CD4-positive, alpha-beta T cell (primary cell): ENCODE measurements around the gene RADIL. TPM values are rescaled to one million over a fixed set of nuclear protein-coding genes. Genes with fewer than 3 reads are reported as not detected.

ENCODE experiments used
- ATAC-seq: fragments of 200-7000 bp; cut with Tn5 transposase; one replicate; pipeline ENCODE4 v1.10.0; 2022; ENCODE audit warnings: mild to moderate bottlenecking; ENCODE audit not compliant: poor library complexity
- CTCF ChIA-PET: fragments of 350-600 bp; sonication (Branson Sonifier 250); formaldehyde crosslinking; loops from one replicate; lab custom pipeline; 2021; ENCODE audit warnings: antibody characterized with exemption, inconsistent platforms; lab: Charles Lee
- POLR2A ChIA-PET: fragments of 350-600 bp; sonication (Branson Sonifier 250); formaldehyde crosslinking; loops from one replicate; lab custom pipeline; 2021; ENCODE audit warnings: antibody characterized with exemption, inconsistent platforms; lab: Charles Lee
- DNase-seq, 14 experiments: peaks; one replicate each; pipeline ENCODE4 v3.0.0-alpha.2; 2013 to 2020; ENCODE audit warnings: mixed read lengths in 2 of 14
- H3K27ac ChIP-seq, 2 donors: one replicate each; pipeline versions ENCODE4 v1.5.1 to v1.7.0; 2013; ENCODE audit warnings: low read length in 2 of 2, low read depth in 1 of 2, mild to moderate bottlenecking in 1 of 2
- H3K27me3 ChIP-seq, 2 experiments: 1 replicate in 1 of 2; 2 replicates in 1 of 2; pipeline versions ENCODE4 v1.6.1 to v1.7.0; 2013; ENCODE audit warnings: low read length in 2 of 2, control low read depth in 1 of 2, mild to moderate bottlenecking in 1 of 2, moderate library complexity in 1 of 2; ENCODE audit not compliant: insufficient read depth in 2 of 2, control insufficient read depth in 1 of 2
- H3K36me3 ChIP-seq: one replicate; pipeline ENCODE4 v1.6.1; 2013; ENCODE audit warnings: low read length, control low read depth; ENCODE audit not compliant: insufficient read depth
- H3K4me1 ChIP-seq: one replicate; pipeline ENCODE4 v1.6.1; 2013; ENCODE audit warnings: low read length, control low read depth; ENCODE audit not compliant: insufficient read depth
- H3K4me3 ChIP-seq: one replicate; pipeline ENCODE4 v1.5.1; 2013; ENCODE audit warnings: mild to moderate bottlenecking, low read length, moderate library complexity
- H3K9me3 ChIP-seq, 2 experiments: 1 replicate in 1 of 2; 2 replicates in 1 of 2; pipeline versions ENCODE4 v1.6.1 to v1.7.0; 2013; ENCODE audit warnings: low read length in 2 of 2, mild to moderate bottlenecking in 2 of 2, control low read depth in 1 of 2, moderate library complexity in 1 of 2; ENCODE audit not compliant: control insufficient read depth in 1 of 2, insufficient read depth in 1 of 2
- H3K27ac Mint-ChIP-seq: one replicate; pipeline ENCODE4 v1.8.0; 2020; ENCODE audit warnings: mixed read lengths
- H3K27me3 Mint-ChIP-seq: one replicate; pipeline ENCODE4 v1.8.0; 2021; ENCODE audit warnings: mixed read lengths
- H3K36me3 Mint-ChIP-seq: one replicate; pipeline ENCODE4 v1.8.0; 2021; ENCODE audit warnings: low read depth, mixed read lengths
- H3K4me1 Mint-ChIP-seq: one replicate; pipeline ENCODE4 v1.8.0; 2021; ENCODE audit warnings: low read depth, mixed read lengths
- H3K4me3 Mint-ChIP-seq: one replicate; pipeline ENCODE4 v1.8.0; 2020; ENCODE audit warnings: mild to moderate bottlenecking, mixed read lengths
- H3K9me3 Mint-ChIP-seq: one replicate; pipeline ENCODE4 v1.8.0; 2020; ENCODE audit warnings: mixed read lengths
- intact Hi-C, 2 experiments: fragments of 100-400 bp; cut with DNase I in 1 of 2; cut with micrococcal nuclease in 1 of 2; formaldehyde crosslinking; loops; one replicate each; pipeline versions ENCODE4 v1.15.1 to v1.9.0; 2023 to 2025; cut with DNase I, micrococcal nuclease
- total RNA-seq, 174 experiments: library from RNA in 2 of 174; stranded (reverse) in 2 of 174; gene quantifications; one replicate each; pipeline ENCODE4 v1.2.3 and lab custom pipeline; 2021 to 2026
- TF ChIP-seq, protein P1 (sequence below): fragments of 200-600 bp; IDR thresholded peaks from one replicate; pipeline ENCODE4 v1.8.0; 2022; ENCODE audit warnings: antibody characterized with exemption, mild to moderate bottlenecking

RADIL gene
- total RNA-seq, 2 experiments from 2014 or later: not detected

- CTCF ChIA-PET: no interaction called here
- Mint-ChIP-seq H3K27me3 (no peaks in the 10 kb centered on the region), H3K27ac (no peak overlapping the region), H3K4me1 (no peaks in the 10 kb centered on the region), H3K9me3 (no peaks in the 10 kb centered on the region), H3K4me3 (no peak overlapping the region), H3K36me3 (peaks cover 39% of the 10 kb centered on the region)
- Histone ChIP-seq H3K36me3 (peaks cover 87% of the 10 kb centered on the region), H3K27me3 (no peaks in the 10 kb centered on the region), H3K9me3 (no peaks in the 10 kb centered on the region), H3K4me1 (peaks cover 12% of the 10 kb centered on the region), H3K4me3 (no peak overlapping the region), H3K27ac (no peak overlapping the region)
- POLR2A ChIA-PET: no interaction called here
- no peak for ATAC-seq
- no peak for DNase-seq
- TF ChIP-seq, protein P1, sequence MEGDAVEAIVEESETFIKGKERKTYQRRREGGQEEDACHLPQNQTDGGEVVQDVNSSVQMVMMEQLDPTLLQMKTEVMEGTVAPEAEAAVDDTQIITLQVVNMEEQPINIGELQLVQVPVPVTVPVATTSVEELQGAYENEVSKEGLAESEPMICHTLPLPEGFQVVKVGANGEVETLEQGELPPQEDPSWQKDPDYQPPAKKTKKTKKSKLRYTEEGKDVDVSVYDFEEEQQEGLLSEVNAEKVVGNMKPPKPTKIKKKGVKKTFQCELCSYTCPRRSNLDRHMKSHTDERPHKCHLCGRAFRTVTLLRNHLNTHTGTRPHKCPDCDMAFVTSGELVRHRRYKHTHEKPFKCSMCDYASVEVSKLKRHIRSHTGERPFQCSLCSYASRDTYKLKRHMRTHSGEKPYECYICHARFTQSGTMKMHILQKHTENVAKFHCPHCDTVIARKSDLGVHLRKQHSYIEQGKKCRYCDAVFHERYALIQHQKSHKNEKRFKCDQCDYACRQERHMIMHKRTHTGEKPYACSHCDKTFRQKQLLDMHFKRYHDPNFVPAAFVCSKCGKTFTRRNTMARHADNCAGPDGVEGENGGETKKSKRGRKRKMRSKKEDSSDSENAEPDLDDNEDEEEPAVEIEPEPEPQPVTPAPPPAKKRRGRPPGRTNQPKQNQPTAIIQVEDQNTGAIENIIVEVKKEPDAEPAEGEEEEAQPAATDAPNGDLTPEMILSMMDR: no peak
- intact Hi-C loops: no loop called here
Observed at GRCh38 chr7:4787541-4787940, 96.0 kb downstream of the RADIL start.

- ChIA-PET POLR2A (interaction anchor here (1.6 kb wide), 1 partner anchor 11 kb away, joined by 5 read pairs; the partner anchor contains the start of gene AP5Z1), CTCF (no interaction called here)
- Mint-ChIP-seq H3K27me3 (no peaks in the 10 kb centered on the region), H3K4me1 (no peaks in the 10 kb centered on the region), H3K27ac (no peak overlapping the region), H3K4me3 (no peak overlapping the region), H3K9me3 (no peaks in the 10 kb centered on the region), H3K36me3 (peaks cover 44% of the 10 kb centered on the region)
- ATAC-seq (no peak), DNase-seq (no peak)
- intact Hi-C loops: no loop called here
- H3K9me3 ChIP-seq: no peaks in the 10 kb centered on the region
- H3K27ac ChIP-seq: no peak overlapping the region
- H3K4me3 ChIP-seq: no peak overlapping the region
- H3K36me3 ChIP-seq: peaks cover 94% of the 10 kb centered on the region
- no peaks in the 10 kb centered on the region for H3K4me1 ChIP-seq
- H3K27me3 ChIP-seq: no peaks in the 10 kb centered on the region
- TF ChIP-seq, protein P1: no peak
Observed at GRCh38 chr7:4786015-4786414, 97.5 kb downstream of the RADIL start.

DNA sequence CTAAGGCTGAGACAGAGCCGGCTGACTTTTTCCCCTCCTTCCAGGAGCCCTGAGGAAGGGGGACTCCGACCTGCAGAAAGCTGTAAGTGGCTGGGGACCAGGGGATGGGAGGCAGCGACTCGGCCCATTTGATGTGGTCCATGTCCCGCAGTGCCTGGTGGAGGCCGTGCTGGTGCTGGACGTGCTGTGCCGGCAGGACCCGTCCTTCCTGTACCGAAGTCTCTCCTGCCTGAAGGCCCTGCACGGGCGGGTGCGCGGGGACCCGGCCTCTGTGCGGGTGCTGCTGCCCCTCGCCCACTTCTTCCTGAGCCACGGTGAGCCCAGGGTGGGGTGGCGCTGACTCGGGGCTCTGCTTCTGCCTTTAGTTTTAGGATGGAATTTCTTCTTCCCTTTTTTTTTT is 98.1 kb downstream of the RADIL start:
- TF ChIP-seq, protein P1: no peak
- H3K36me3 ChIP-seq: peaks cover 92% of the 10 kb centered on the region
- no peaks in the 10 kb centered on the region for H3K4me1 ChIP-seq
- H3K9me3 Mint-ChIP-seq: no peaks in the 10 kb centered on the region
- no peak overlapping the region for H3K4me3 Mint-ChIP-seq
- intact Hi-C loops: no loop called here
- ChIA-PET CTCF (no interaction called here), POLR2A (interaction anchor here (1.6 kb wide), 1 partner anchor 10 kb away, joined by 5 read pairs; the partner anchor contains the start of gene AP5Z1)
- H3K36me3 Mint-ChIP-seq: peaks cover 43% of the 10 kb centered on the region
- H3K27ac ChIP-seq: no peak overlapping the region
- H3K4me3 ChIP-seq: no peak overlapping the region
- H3K9me3 ChIP-seq: no peaks in the 10 kb centered on the region
- ATAC-seq (no peak), DNase-seq (no peak)
- no peaks in the 10 kb centered on the region for H3K27me3 ChIP-seq
- H3K4me1 Mint-ChIP-seq: no peaks in the 10 kb centered on the region
- H3K27me3 Mint-ChIP-seq: no peaks in the 10 kb centered on the region
- H3K27ac Mint-ChIP-seq: no peak overlapping the region
